Germinal center (tissue), 1 donor: Measurements from ENCODE around the gene ADAT1.

Source experiments
- DNase-seq: peaks from one replicate; pipeline ENCODE4 v3.0.0; 2012; ENCODE audit warnings: mixed read lengths, low spot score

The ADAT1 gene

DNA sequence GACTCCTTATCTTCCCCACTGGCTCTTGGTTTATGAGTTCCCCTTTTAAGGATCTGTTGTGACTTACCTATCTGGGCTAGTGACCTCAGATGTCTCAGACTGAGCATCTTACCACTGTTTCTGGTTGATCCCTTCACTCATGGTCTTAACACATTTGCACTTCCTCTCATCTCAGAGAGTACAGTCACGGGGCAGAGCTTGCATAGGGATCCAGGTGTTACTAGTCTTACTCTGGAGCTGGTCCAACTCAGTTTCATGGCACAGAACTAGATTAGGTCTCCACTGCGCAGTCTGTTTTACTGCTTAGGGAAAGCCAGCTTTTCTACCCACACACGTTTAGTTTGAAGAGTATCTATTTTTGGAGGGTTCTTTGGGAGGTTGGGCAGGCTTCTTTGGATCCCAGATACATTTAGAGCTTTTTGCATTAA, 46.7 kb downstream of the ADAT1 start:
- no peak for DNase-seq

DNA sequence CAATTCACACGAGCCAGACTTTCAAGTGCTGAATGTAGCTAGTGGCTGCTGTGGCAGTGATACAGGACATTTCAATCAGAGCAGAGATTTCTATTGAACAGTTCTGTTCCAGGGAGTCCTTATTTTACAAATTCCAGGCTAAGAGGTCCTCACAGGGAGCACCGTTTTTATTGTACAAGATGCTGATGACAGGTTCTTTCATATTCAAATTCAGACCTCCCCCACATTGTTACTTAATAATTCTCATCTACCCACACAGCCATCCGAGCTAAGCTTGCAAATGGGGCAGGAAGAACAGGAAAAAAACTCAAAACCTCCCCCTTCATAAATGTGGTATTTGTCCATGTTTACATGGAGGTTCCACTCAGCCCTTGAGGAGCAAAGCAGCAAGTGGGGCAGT, 47.1 kb downstream of the ADAT1 start:
- no peak for DNase-seq

DNA sequence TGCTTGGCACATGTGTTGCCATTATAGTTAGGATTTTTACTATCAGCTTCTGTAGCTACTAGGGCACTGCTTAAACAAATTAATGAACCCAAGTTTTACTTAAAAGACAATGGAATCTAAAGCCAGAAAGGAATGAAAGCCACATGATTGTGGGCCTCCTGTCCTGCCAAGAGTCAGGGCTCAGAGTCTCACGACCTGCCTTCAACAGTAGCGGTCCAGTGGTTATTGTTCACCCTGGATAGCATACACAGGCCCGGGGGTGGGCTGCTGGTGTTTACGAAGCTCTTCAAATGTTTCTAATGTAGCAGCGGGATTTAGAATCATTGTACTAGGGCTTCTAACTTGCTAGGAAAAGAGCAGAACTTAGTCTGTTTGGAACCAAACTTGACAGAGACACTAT, 49.1 kb downstream of the ADAT1 start:
- DNase-seq: no peak

DNA sequence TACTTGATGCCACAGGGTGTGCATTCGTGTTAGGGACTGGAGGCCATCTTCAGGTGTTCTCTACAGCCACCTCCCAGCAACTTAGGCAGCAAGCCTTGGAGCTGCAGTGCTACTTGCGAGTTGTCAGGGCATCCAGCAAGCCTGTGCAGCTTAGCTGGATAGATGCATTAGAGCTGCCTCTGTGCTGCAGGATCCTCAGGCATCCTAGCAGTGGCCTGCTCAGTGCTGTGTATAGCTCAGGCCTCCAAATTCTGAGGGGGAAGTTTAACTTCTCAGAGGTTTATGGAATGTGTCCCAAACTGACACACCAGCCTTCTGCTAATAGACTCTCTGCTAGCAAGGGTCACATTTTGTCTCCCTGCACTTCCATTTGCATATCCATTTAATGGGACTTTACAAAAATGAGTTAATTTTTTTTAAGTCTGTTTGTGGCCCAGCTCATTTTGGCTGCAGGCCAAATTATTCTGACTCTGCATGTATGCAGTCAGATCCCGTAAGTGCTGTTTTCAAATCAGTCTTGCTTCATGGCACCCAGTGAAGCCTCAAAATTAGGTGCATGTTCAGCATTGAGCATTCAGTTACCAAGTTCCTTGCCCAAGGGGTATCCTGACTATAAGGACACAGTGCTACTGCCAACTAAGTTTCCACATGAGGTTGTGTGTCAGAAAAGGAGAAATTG, 50.1 kb downstream of the ADAT1 start:
- no peak for DNase-seq

DNA sequence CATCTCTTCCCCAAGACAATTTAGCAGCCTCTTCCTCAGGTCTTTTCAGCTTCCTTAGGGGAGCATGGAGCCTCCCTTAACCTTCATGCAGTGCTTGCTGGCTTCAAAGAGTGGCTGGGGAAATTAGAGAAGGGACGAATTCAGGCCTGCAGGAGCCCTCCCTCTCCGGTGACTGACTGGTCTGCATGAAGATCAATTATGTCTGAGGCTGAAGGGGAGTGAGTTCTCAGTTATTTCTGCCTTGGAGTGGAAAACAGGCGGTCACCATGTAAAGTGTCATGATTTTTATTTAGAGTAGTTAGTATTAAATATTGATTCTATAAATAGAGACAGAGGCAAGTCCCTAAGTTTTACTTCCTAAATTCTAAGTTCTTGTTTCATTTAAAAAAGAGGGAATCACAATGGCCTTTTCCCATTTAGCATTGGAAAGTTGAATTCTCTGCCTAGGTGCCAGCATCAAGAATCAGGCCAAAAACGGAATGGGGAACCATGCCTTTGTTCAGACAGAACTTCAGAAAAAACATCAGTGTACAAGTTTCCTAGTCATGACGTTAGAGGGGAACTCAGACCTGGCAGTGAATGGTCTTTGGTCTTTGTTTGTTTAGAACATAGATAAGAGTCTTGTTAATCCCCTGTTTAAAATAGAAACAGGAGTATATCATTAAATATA, 52.5 kb downstream of the ADAT1 start:
- DNase-seq: peak; percentile 40

DNA sequence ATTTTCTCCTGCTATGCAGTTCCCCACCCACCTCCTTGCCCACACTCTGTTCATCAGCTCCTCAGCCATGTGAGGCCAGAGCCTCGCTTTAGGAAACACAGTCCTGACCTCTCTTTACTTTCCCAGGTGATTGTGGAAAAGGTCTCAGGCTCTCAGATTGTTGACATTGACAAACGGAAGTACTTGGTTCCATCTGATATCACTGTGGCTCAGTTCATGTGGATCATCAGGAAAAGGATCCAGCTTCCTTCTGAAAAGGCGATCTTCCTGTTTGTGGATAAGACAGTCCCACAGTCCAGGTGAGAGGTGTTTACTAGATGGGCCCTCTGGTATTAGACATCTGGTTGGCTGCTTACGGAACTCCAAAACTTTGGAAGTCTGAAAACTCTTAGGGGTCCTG, 55.2 kb downstream of the ADAT1 start:
- no peak for DNase-seq

DNA sequence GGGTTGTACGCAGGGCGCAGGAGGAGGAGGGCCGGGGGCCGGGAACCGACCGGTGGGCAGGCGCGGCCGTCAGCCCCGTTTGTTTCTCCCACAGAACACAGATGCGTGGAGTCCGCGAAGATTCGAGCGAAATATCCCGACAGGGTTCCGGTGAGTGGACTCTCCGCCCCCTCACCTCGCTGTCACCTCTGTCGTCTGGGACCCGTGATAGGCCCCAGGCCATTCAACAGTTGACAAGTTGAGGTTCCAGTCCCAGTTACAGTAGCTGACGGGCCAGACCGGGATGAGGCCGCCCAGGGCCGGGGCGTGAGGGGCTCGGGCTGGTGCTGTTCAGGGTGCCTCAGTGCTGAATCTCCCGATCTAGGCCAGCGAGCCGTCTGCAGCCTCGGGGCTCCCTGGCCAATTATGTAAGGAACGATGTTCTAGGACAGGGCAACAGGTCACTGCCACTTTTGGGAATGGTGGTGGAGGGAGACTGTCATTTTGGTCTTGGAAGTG, 56.3 kb downstream of the ADAT1 start:
- DNase-seq: peak; percentile 8

DNA sequence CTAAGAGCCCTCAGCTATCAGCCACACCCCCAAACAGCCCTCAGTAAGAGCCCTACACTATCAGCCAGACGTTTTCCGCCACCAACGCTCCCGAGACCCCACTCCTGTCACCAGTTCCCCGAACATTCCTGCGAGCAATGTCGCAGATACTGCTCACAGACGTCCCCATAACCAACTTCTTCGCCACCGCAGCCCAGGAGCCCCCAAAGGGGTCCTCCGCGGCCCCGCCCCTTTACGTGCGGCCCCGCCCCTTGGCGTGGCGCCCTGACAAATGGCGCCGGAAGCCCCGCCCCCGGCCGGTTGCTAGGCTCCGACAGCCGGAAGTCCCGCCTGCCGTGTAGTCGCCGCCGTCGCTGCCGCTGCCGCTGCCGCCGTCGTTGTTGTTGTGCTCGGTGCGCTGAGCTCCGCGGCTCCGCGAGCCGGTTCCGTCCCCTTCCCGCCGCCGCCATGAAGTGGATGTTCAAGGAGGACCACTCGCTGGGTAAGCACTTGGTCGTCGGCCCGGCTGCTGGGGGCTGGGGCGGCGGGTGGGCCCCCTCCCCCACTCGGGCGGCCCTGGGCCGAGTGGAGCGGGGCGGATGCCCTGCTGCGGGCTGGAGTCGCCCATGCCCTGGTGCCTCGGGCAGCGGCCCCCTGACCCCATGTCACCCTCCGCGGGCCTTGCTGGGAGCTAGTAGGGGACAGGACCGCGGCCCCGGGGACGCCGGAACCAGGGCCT, 56.9 kb downstream of the ADAT1 start, which contains the start of gene GABARAPL2:
Gene GABARAPL2 (plus strand): TSS at position 340 of the 718 bp plus-strand sequence. CDS start 108 bp downstream, at position 448.
- peak; percentile 91 for DNase-seq

DNA sequence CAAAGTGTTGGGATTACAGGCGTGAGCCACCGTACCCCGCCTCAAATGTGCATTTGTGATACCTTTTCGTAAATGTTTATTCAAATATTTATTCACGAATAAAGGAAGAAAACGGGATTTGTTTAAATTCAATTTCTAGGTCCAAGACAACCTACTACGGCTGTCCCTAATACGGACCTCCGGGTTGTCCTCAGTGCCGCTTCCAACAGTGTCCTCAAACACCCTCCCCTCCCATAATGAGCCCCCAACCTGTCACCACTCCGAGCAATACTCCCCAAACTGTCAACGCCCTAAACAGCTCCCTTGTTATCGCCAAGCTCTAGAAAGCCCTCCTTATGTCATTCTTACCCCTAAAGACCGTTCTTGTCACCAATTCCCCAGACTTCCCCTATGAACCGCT, 57.4 kb downstream of the ADAT1 start:
- no peak for DNase-seq

DNA sequence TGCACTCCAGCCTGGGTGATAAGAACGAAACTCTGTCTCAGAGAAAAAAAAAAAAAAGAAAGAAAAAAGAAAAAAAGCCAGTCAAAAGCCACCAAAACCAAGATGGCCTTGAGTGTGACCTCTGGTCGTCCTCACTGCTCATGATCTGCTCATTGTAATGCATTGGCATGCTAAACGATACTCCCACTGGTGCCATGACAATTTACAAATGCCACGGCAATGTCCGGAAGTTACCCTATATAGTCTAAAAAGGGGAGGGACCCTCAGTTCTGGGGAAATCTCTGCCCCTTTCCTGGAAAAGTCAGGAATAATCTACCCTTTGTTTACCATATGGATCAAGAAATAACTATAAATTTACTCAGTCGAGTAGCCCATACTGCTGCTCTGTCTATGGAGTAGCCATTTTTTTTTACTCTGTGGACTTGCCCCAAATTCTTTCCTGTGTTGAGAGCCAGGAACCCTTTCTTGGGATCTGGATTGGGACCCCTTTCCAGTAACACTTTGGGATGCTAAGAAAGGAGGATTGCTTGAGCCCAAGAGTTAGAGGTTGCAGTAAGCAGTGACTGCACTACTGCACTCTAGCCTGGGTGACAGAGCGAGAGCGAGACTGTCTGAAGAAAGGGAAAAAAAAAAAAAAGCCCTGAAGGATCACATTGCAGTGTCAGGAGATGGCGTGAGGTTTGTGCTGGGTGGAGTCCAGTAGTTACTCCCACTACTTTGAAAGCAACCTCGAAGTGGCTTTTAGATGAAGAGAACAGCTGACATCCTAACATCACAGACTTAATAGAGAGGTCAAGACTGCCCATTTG, 63.3 kb downstream of the ADAT1 start:
- no peak for DNase-seq

DNA sequence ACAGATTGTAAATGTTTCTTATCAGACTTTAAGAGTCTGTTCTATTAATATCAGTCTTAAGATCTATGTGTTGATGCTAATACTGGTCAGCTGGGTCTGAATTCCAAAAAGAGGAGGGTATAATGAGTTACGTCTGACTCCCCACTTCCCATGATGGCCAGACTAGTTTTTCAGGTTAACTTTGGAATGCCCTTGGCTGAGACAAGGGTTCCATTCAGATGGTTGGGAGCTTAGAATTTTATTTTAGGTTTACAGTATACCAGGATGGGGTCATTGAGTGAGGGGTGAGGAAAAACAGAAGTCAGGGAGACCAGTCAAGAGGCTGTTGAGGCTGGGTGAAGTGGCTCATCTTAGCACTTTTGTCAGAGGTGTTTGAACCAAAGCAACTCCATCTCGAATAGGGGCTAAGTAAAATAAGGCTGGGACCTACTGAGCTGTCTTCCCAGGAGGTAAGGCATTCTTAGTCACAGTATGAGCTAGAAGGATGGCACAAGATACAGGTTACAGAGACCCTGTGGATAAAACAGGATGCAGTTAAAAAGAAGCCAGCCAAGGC, 64.2 kb downstream of the ADAT1 start:
- no peak for DNase-seq

DNA sequence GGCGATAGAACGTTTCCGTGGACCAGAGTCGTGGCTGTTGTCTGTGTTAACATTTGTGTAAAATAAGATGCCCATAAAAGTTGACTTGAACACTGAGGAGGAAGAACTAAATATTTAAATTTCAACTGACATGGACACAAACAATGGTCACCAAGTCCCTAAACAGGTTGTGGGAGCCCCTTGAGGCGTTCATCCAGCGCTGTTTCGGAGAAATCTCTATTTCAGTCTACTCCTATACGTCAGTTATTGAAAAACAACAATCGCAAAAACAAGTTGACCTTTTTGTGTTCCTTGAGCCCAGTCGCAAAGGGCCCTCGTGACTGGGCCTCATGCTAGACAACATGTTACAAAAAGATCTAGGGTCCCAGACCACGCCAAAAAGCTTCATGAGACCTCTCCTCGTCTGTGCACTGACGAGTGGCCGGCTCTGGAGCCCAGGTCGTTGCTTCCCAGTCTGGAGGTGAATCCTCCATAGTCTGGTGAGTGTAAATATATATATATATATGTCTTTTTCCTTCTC, 66.6 kb downstream of the ADAT1 start:
- no peak for DNase-seq

DNA sequence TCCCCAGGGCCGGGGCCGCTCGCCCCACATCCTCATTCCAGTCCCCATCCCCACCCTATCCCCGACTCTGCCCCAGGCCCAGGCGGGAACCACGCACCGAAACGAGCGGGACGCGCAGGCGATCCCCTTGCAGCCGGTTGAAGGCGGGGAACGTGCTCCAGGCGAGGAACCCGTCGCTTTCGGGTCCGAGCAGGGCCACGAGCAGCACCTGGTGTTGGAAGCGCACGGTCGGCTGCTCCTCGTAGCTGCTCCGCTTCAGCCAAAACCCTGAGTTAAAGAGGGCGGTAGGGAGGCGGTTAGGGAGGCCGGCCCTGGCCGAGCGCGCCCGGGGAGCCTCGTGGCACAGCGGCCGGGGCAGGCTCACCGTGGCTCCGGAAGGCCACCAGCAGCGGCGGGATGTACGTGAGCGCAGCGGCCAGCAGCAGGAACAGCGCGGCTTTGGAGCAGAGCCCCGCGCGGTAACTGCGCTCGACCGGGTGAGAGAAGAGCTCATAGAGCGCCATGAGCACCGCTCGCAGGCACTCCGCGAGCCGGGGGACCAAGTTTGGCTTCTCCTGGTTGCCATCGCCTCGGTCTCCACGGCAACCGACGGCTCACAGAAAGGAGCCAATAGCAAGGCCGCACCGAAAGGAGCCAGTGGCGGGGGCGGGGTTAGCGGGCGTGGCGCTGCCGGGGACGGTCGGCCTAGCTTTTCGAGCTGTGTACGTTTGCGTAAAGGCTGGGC, 67.2 kb downstream of the ADAT1 start, which contains the start of gene TMEM231:
Gene TMEM231 (minus strand): TSS at position 546 of the 724 bp plus-strand sequence. CDS start 43 bp downstream, at position 503.
- DNase-seq: peak; percentile 97

DNA sequence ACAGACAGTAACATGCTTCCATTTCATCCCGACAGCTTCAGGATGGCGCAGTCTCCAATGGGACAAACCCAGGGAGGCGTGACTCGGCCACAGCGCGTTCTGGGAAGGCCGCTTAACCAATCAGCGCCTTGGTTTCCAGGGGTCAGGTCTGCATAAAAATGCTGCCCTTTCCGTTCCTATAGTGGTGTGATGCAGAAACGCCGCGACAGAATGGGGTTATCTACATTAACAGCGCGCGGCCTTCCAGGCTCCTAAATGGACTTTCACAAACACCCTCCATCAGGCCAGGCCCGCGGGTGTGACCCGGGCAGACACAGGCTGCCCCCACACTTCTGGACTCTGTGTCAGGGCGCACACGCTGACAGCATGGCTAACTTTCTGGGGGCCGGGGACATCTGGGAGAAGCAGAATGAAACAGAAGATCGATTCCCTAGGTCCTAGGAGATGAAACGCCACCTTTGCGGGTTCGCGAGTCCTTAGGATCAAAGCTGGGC, 67.8 kb downstream of the ADAT1 start:
- peak; percentile 18 for DNase-seq

DNA sequence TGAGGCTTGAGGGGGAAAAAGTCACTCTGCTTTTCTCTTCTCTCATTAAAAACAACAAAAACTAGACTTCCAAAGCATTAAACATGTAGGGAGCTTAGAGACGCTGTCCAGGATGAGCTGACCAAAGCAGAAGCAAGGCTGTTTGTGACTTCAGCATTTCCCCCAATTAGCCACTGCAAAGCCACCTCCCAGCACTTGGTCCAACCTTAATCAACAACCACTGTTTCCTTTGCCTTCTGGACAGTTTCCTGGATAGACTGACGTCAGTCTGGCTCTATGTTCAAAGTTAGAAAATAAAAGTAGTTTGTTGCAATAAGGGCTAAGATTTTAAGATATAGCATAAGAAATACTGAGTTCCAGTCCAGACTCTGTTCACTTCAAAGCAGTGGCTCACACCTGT, 70.1 kb downstream of the ADAT1 start:
- no peak for DNase-seq

DNA sequence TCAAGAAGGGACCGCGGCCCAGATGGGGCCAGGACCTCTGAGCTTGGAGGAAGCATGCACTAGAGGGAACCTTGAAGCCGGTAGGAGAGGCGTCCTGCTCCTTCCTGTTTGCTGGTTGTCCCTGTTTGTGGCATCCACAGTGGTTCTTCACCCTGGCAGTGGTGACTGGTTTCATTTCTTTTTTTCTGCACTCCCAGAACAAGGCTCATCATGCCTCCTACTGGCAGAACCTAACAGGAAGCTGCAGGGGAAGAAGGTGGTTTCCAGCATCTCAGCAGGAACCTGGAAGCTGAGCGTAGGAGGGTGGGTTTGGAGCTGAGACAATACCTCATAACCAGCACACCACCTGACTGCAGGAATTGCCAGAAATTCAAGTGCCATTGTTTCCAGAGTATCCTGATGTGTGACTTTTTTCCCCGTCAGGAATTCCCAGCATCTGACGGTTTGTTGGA, 72.8 kb downstream of the ADAT1 start:
- peak; percentile 72 for DNase-seq
